ENCODE measurements around the gene LRP4. TPM values are rescaled to one million over a fixed set of nuclear protein-coding genes. Genes with fewer than 3 reads are reported as not detected.

The LRP4 gene
- total RNA-seq (1.3 TPM in 2 replicates), polyA plus RNA-seq (2.9 and 3.3 TPM in 2 replicates), polyA minus RNA-seq (ENCODE audit: low replicate concordance) (24.3 and 56.5 TPM in 2 replicates)
- polyA plus RNA-seq (2012), result 3.7 and 3.8 TPM in 2 replicates

- H3K9me3 ChIP-seq (ENCODE audit: control insufficient read depth, insufficient read depth, low read depth, low read length), result no peaks in the 10 kb centered on the region
- H2AFZ ChIP-seq (ENCODE audit: low read length), result peak within 1 kb of the TSS; percentile 73
- H3K9ac ChIP-seq (ENCODE audit: insufficient read depth, low read length), result peak within 1 kb of the TSS; percentile 43
- H3K36me3 ChIP-seq (ENCODE audit: control insufficient read depth, insufficient read depth, low read length), result no peaks in the 10 kb centered on the region
- peak; percentile 21 to 24 for DNase-seq (ENCODE audit: low read depth in 2 of 2)
- H3K4me2 ChIP-seq (ENCODE audit: extremely low read depth, insufficient read depth, low read length), result peak within 1 kb of the TSS; percentile 92
- H3K4me1 ChIP-seq (ENCODE audit: control insufficient read depth, extremely low read depth, insufficient read depth, low read length), result peaks cover 16% of the 10 kb centered on the region
- TF ChIP-seq EZH2 (IDR thresholded peaks at IDR 0.05; ENCODE audit: low read length, missing control alignments) (no peak), CTCF (conservative IDR thresholded peaks at IDR 0.05 in 1 of 2, IDR thresholded peaks at IDR 0.05 in 1 of 2; ENCODE audit: low read depth in 1 of 2, low read length in 2 of 2) (no peak)
- no peaks in the 10 kb centered on the region for H3K79me2 ChIP-seq (ENCODE audit: control insufficient read depth, insufficient read depth, low read length)
- H3K4me3 ChIP-seq (replicated peaks in 1 of 4; ENCODE audit: control extremely low read depth in 1 of 4, insufficient read depth in 1 of 4, low read depth in 3 of 4, low read length in 4 of 4), result peak within 1 kb of the TSS; percentile 42 to 77 (median 46)
- no peaks in the 10 kb centered on the region for H4K20me1 ChIP-seq (ENCODE audit: control insufficient read depth, extremely low read depth, insufficient read depth, low read length)
- H3K27ac ChIP-seq (ENCODE audit: insufficient read depth, low read length), result no peak within 1 kb of the TSS
- H3K27me3 ChIP-seq (ENCODE audit: control insufficient read depth, insufficient read depth, low read length), result no peaks in the 10 kb centered on the region
Measured at GRCh38 chr11:46918083-46918787, at the start of gene LRP4. Gene LRP4, minus strand, starts transcription at chr11:46918550. Its CDS starts 171 bp downstream, at chr11:46918379.

DNA sequence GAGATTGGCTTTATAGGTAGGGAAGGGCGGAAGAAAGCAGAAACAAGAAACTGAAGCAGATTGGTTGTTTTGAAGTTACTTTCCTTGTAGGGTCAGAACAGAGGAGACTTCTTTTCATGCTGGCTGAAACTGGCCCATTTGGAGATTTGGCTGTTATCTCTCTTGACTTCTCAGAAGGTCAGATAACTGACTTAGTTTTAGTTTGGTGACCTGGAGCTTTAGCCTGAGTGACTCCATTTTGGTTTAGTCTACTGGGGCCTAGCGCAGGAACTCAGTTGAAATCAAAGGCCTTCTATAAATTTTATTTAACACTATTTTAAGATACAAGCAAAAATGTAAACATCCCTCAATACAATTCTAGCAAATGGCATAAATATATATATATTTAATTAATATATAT, 49.6 kb upstream of the LRP4 start:
- Histone ChIP-seq H3K36me3 (ENCODE audit: control insufficient read depth, insufficient read depth, low read length) (no peaks in the 10 kb centered on the region), H3K27ac (ENCODE audit: insufficient read depth, low read length) (no peak overlapping the region), H3K4me3 (replicated peaks in 1 of 4; ENCODE audit: control extremely low read depth in 1 of 4, insufficient read depth in 1 of 4, low read depth in 3 of 4, low read length in 4 of 4) (no peak overlapping the region), H3K9ac (ENCODE audit: insufficient read depth, low read length) (no peak overlapping the region), H4K20me1 (ENCODE audit: control insufficient read depth, extremely low read depth, insufficient read depth, low read length) (no peaks in the 10 kb centered on the region), H3K9me3 (ENCODE audit: control insufficient read depth, insufficient read depth, low read depth, low read length) (no peaks in the 10 kb centered on the region), H3K4me2 (ENCODE audit: extremely low read depth, insufficient read depth, low read length) (no peak overlapping the region), H2AFZ (ENCODE audit: low read length) (no peak overlapping the region), H3K27me3 (ENCODE audit: control insufficient read depth, insufficient read depth, low read length) (no peaks in the 10 kb centered on the region), H3K79me2 (ENCODE audit: control insufficient read depth, insufficient read depth, low read length) (no peaks in the 10 kb centered on the region), H3K4me1 (ENCODE audit: control insufficient read depth, extremely low read depth, insufficient read depth, low read length) (no peaks in the 10 kb centered on the region)
- DNase-seq (ENCODE audit: low read depth in 2 of 2), result no peak
- TF ChIP-seq CTCF (conservative IDR thresholded peaks at IDR 0.05 in 1 of 2, IDR thresholded peaks at IDR 0.05 in 1 of 2; ENCODE audit: low read depth in 1 of 2, low read length in 2 of 2), result no peak
- no peak for TF ChIP-seq EZH2 (IDR thresholded peaks at IDR 0.05; ENCODE audit: low read length, missing control alignments)

DNA sequence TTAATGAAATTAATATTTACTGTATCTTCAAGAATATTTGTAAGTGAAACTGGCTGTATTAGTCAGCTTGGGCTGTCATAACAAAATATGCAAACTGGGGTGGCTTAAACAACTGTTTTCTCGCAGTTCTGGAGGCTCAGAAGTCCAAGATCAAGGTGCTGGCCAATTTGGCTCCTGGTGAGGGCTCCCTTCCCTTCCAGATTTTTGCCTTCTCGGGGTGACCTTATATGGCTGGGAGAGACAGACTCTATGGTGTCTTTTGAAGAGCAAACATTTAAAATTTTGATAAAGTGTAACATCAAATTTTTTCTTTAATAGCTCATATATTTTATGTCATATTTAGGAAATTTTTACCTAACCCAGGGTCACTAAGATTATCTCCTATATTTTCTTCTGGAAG, 48.4 kb upstream of the LRP4 start:
- Histone ChIP-seq H3K27ac (ENCODE audit: insufficient read depth, low read length) (no peak overlapping the region), H3K36me3 (ENCODE audit: control insufficient read depth, insufficient read depth, low read length) (no peaks in the 10 kb centered on the region), H3K79me2 (ENCODE audit: control insufficient read depth, insufficient read depth, low read length) (no peaks in the 10 kb centered on the region), H3K4me3 (replicated peaks in 1 of 4; ENCODE audit: control extremely low read depth in 1 of 4, insufficient read depth in 1 of 4, low read depth in 3 of 4, low read length in 4 of 4) (no peak overlapping the region), H4K20me1 (ENCODE audit: control insufficient read depth, extremely low read depth, insufficient read depth, low read length) (no peaks in the 10 kb centered on the region), H3K4me2 (ENCODE audit: extremely low read depth, insufficient read depth, low read length) (no peak overlapping the region), H3K9me3 (ENCODE audit: control insufficient read depth, insufficient read depth, low read depth, low read length) (no peaks in the 10 kb centered on the region), H3K9ac (ENCODE audit: insufficient read depth, low read length) (no peak overlapping the region), H3K4me1 (ENCODE audit: control insufficient read depth, extremely low read depth, insufficient read depth, low read length) (no peaks in the 10 kb centered on the region), H2AFZ (ENCODE audit: low read length) (no peak overlapping the region), H3K27me3 (ENCODE audit: control insufficient read depth, insufficient read depth, low read length) (no peaks in the 10 kb centered on the region)
- no peak for DNase-seq (ENCODE audit: low read depth in 2 of 2)
- TF ChIP-seq EZH2 (IDR thresholded peaks at IDR 0.05; ENCODE audit: low read length, missing control alignments) (no peak), CTCF (conservative IDR thresholded peaks at IDR 0.05 in 1 of 2, IDR thresholded peaks at IDR 0.05 in 1 of 2; ENCODE audit: low read depth in 1 of 2, low read length in 2 of 2) (no peak)
